Activated CD4-positive, alpha-beta T cell treated with anti-CD3 and anti-CD28 coated beads for 36 hours (primary cell): ENCODE data around the gene ABCC5. TPM values are rescaled to one million over a fixed set of nuclear protein-coding genes. Genes with fewer than 3 reads are reported as not detected.
A peak's percentile ranks its signal among the peaks of the same experiment; 100 is the strongest.

Experiments
- ATAC-seq: fragments of 200-7000 bp; cut with Tn5 transposase; one replicate; pipeline ENCODE4 v1.10.0; 2021; ENCODE audit warnings: mild to moderate bottlenecking, moderate library complexity
- CTCF ChIA-PET: fragments of 350-600 bp; sonication (Branson Sonifier 250); formaldehyde crosslinking; loops from one replicate; lab custom pipeline; 2021; ENCODE audit warnings: antibody characterized with exemption; lab: Charles Lee
- POLR2A ChIA-PET: fragments of 350-600 bp; sonication (Branson Sonifier 250); formaldehyde crosslinking; loops from one replicate; lab custom pipeline; 2021; ENCODE audit warnings: antibody characterized with exemption, inconsistent platforms; lab: Charles Lee
- DNase-seq: peaks from one replicate; pipeline ENCODE4 v3.0.0-alpha.2; 2020
- H3K27ac Mint-ChIP-seq: one replicate; pipeline ENCODE4 v1.8.0; 2021; ENCODE audit warnings: mixed read lengths
- H3K27me3 Mint-ChIP-seq: one replicate; pipeline ENCODE4 v1.8.0; 2021; ENCODE audit warnings: mixed read lengths
- H3K36me3 Mint-ChIP-seq: one replicate; pipeline ENCODE4 v1.8.0; 2021; ENCODE audit warnings: low read depth, mixed read lengths
- H3K4me1 Mint-ChIP-seq: one replicate; pipeline ENCODE4 v1.8.0; 2021; ENCODE audit warnings: mixed read lengths
- H3K4me3 Mint-ChIP-seq: one replicate; pipeline ENCODE4 v1.8.0; 2021; ENCODE audit warnings: mild to moderate bottlenecking, moderate library complexity, mixed read lengths
- H3K9me3 Mint-ChIP-seq: one replicate; pipeline ENCODE4 v1.8.0; 2021; ENCODE audit warnings: low read depth, mixed read lengths
- intact Hi-C, 2 experiments: fragments of 100-400 bp; cut with DNase I in 1 of 2; cut with micrococcal nuclease in 1 of 2; formaldehyde crosslinking; loops; one replicate each; pipeline versions ENCODE4 v1.14.2 to v1.15.1; 2022 to 2024; cut with DNase I, micrococcal nuclease
- total RNA-seq, 2 experiments: library from RNA; stranded (reverse); gene quantifications; one replicate each; pipeline ENCODE4 v1.2.3, GENCODE V29; 2021

The ABCC5 gene
- 10 to 100 TPM; 12.5 to 15.8 TPM for total RNA-seq

- Mint-ChIP-seq H3K27me3 (peaks cover 9% of the 10 kb centered on the region), H3K4me1 (peaks cover 17% of the 10 kb centered on the region), H3K36me3 (peaks cover 3% of the 10 kb centered on the region), H3K9me3 (no peaks in the 10 kb centered on the region), H3K4me3 (peak within 1 kb of the TSS; percentile 98), H3K27ac (peak within 1 kb of the TSS; percentile 85)
- CTCF ChIA-PET, result interaction anchor here (0.6 to 1.4 kb wide), 13 partner anchors 12 to 353 kb away, joined by 3 to 8 read pairs (median 4); no protein-coding TSS in a partner anchor
- POLR2A ChIA-PET, result interaction anchor here (0.5 kb wide), 1 partner anchor 328 kb away, joined by 3 read pairs; no protein-coding TSS in a partner anchor
- DNase-seq (peak; percentile 91), ATAC-seq (peak; percentile 96)
- intact Hi-C loops, result loop anchor here (1.0 to 5.0 kb wide), 10 partner anchors 113 to 1226 kb away; partner anchors contain the start of genes ABCF3 (in 1 of the 2), AP2M1 (in 1 of the 2), ATP11B (in 1 of the 2) and EEF1AKMT4 (in 1 of the 2)
Observed at GRCh38 chr3:184017672-184018423, at the start of gene ABCC5. ABCC5 (minus strand) TSS chr3:184017884; CDS start chr3:184014392, 3,492 bp downstream.

DNA sequence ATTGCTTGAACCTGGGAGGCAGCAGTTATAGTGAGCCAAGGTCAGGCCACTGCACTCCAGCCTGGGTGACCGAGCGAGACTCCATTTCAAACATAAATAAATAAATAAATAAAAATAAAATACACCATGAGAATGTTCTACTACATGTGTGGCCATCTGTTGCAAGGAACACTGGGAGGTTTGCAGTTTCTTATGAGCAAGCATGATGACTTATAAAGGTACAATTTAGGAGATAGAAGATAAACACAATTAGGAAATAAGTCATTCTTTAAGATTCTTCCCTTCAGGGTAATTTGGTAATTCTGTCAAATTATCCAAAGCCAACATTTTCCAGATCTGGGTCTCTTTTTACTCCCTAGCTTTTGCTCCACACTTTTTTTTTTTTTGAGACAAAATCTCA, 48.5 kb upstream of the ABCC5 start:
- Mint-ChIP-seq H3K4me1 (no peaks in the 10 kb centered on the region), H3K36me3 (no peaks in the 10 kb centered on the region), H3K9me3 (peaks cover 5% of the 10 kb centered on the region), H3K4me3 (no peak overlapping the region), H3K27ac (no peak overlapping the region), H3K27me3 (peaks cover 4% of the 10 kb centered on the region)
- intact Hi-C loops, result no loop called here
- CTCF ChIA-PET, result no interaction called here
- POLR2A ChIA-PET, result interaction anchor here (0.6 kb wide), 1 partner anchor 552 kb away, joined by 4 read pairs; no protein-coding TSS in a partner anchor
- ATAC-seq (no peak), DNase-seq (no peak)

- DNase-seq (no peak), ATAC-seq (no peak)
- H3K27ac Mint-ChIP-seq, result no peak overlapping the region
- no peaks in the 10 kb centered on the region for H3K36me3 Mint-ChIP-seq
- no peak overlapping the region for H3K4me3 Mint-ChIP-seq
- H3K4me1 Mint-ChIP-seq, result no peaks in the 10 kb centered on the region
- H3K27me3 Mint-ChIP-seq, result no peaks in the 10 kb centered on the region
- POLR2A ChIA-PET, result no interaction called here
- intact Hi-C loops, result no loop called here
- CTCF ChIA-PET, result no interaction called here
- H3K9me3 Mint-ChIP-seq, result no peaks in the 10 kb centered on the region
Observed at GRCh38 chr3:184062637-184063036, 45.0 kb upstream of the ABCC5 start.

DNA sequence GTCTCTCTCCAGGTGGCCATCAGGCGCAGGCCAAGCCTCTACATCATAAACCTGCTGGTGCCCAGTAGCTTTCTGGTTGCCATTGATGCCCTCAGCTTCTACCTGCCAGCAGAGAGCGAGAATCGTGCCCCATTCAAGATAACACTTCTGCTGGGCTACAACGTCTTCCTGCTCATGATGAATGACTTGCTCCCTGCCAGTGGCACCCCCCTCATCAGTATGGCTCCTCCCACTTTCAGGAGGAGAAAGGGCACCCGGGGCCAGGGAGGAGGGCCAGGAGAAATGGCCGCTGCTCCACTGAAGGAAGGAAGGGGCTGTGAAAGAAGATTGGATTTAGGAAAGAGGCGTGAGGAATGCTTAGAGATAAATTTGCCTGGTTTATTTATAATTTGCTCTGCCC, 41.7 kb upstream of the ABCC5 start:
- H3K4me1 Mint-ChIP-seq, result no peaks in the 10 kb centered on the region
- no peaks in the 10 kb centered on the region for H3K36me3 Mint-ChIP-seq
- ATAC-seq (no peak), DNase-seq (no peak)
- CTCF ChIA-PET, result no interaction called here
- no peaks in the 10 kb centered on the region for H3K27me3 Mint-ChIP-seq
- no peak overlapping the region for H3K27ac Mint-ChIP-seq
- no peak overlapping the region for H3K4me3 Mint-ChIP-seq
- no peaks in the 10 kb centered on the region for H3K9me3 Mint-ChIP-seq
- POLR2A ChIA-PET, result no interaction called here
- intact Hi-C loops, result no loop called here

- DNase-seq (no peak), ATAC-seq (no peak)
- Mint-ChIP-seq H3K9me3 (no peaks in the 10 kb centered on the region), H3K36me3 (no peaks in the 10 kb centered on the region), H3K4me3 (no peak overlapping the region), H3K4me1 (no peaks in the 10 kb centered on the region), H3K27ac (no peak overlapping the region), H3K27me3 (peaks cover 1% of the 10 kb centered on the region)
- intact Hi-C loops, result no loop called here
- ChIA-PET CTCF (interaction anchor here (0.6 kb wide), 1 partner anchor 12 kb away, joined by 3 read pairs; no protein-coding TSS in a partner anchor), POLR2A (no interaction called here)
Observed at GRCh38 chr3:184058029-184058428, 40.3 kb upstream of the ABCC5 start.

DNA sequence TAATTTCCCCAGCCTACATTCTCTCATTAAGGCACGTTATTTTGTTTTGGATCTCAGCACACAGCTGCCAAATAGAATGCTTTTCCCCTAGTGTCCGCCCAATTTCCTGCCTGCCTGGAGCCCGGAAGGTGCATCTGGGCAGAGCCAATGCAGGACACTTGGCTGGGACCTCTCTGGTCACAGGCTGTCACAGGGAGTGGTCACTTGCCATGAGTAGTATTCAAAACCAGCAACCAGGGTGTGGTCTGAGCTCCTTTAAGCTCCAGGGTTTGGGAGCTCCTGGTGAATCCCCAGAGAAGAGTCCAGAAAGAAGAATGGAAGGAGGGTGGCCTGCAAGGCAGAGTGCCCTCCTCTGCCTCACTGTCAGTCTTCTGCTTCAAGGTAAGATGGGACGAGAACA, 35.1 kb upstream of the ABCC5 start, which contains the start of gene HTR3C:
TSS of gene HTR3C (plus strand) at position 281 of the 400 bp plus-strand sequence. CDS start at position 315, 34 bp downstream.
- ChIA-PET CTCF (no interaction called here), POLR2A (no interaction called here)
- no peaks in the 10 kb centered on the region for H3K4me1 Mint-ChIP-seq
- no peak within 1 kb of the TSS for H3K27ac Mint-ChIP-seq
- no peak for DNase-seq
- H3K4me3 Mint-ChIP-seq, result no peak within 1 kb of the TSS
- intact Hi-C loops, result no loop called here
- no peaks in the 10 kb centered on the region for H3K9me3 Mint-ChIP-seq
- peaks cover 6% of the 10 kb centered on the region for H3K27me3 Mint-ChIP-seq
- no peaks in the 10 kb centered on the region for H3K36me3 Mint-ChIP-seq
- ATAC-seq, result no peak

DNA sequence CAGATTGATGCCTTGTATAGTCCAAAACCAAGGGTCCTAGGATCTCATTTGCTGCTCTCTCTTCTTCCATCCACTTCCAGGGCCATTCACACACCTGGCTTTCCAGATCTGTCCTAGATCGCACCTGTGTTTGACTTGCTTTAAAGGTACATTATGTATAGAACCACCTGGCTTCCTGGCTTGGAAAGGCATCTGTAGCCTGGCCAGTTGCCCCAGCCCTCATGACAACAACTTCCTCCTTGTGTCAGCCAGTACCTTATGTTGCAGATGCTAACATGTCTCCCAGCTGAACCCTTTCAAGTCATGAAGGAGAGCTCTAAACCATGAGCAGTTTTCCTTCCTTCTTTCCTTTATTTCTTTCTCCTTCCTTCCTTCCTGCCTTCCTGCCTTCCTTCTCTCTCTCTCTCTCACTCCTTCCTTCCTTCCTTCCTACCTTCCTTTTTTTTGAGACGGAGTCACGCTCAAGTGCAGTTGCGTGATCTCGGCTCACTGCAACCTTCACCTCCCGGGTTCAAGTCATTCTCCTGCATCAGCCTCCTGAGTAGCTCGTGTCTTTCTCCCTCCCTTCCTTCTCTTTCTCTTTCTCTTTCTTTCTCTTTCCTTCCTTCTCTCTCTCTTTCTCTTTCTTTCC, 32.6 kb upstream of the ABCC5 start:
- H3K36me3 Mint-ChIP-seq, result no peaks in the 10 kb centered on the region
- H3K4me1 Mint-ChIP-seq, result no peaks in the 10 kb centered on the region
- no peak for DNase-seq
- no peak for ATAC-seq
- no peak overlapping the region for H3K4me3 Mint-ChIP-seq
- ChIA-PET CTCF (interaction anchor here (0.6 kb wide), 2 partner anchors 284 to 604 kb away, joined by 3 to 4 read pairs; no protein-coding TSS in a partner anchor), POLR2A (no interaction called here)
- H3K27me3 Mint-ChIP-seq, result peaks cover 6% of the 10 kb centered on the region
- no peaks in the 10 kb centered on the region for H3K9me3 Mint-ChIP-seq
- intact Hi-C loops, result no loop called here
- H3K27ac Mint-ChIP-seq, result no peak overlapping the region

DNA sequence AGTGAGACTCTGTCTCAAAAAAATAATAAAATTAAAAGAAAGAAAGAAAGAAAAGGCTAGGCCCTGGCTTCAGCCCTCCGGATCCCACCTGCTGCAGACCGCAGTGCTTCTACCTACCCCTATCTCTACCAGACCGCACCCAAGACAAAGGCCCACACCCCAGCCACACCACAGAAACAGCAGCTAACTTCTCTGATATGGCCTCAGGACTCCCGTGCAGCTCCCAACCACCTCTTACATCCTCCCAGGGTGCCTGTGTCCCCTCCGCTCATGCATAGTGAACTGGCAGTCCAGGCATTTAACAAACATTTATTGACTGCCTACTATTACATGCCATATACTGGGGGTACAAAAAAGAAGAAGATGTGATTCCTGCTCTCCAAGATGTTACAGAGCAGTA, 28.3 kb upstream of the ABCC5 start:
- POLR2A ChIA-PET, result no interaction called here
- Mint-ChIP-seq H3K4me3 (no peak overlapping the region), H3K27ac (no peak overlapping the region), H3K36me3 (no peaks in the 10 kb centered on the region), H3K9me3 (no peaks in the 10 kb centered on the region), H3K27me3 (no peaks in the 10 kb centered on the region), H3K4me1 (no peaks in the 10 kb centered on the region)
- DNase-seq (no peak), ATAC-seq (no peak)
- CTCF ChIA-PET, result interaction anchor here (1.1 kb wide), 1 partner anchor 46 kb away, joined by 3 read pairs; no protein-coding TSS in a partner anchor
- intact Hi-C loops, result no loop called here

DNA sequence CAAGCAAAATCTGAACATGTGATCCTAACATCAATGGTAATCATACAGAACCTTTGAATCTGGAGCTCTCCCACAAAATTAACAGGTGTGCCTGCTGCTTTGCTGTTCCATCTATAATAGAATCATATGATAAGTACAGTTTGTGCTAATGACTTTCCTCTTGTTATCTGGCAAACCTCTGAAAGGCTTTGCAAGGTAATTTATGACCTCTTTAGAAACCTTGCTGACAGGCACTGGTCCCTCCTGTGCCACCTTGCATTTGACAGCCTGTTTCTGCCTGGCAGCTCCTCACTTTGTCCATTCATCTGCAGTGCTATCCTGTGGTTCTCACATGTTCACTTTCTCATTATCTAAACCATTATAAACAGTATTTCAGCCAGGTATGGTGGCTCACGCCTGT, 24.9 kb upstream of the ABCC5 start:
- DNase-seq (no peak), ATAC-seq (no peak)
- H3K9me3 Mint-ChIP-seq, result no peaks in the 10 kb centered on the region
- CTCF ChIA-PET, result no interaction called here
- H3K36me3 Mint-ChIP-seq, result no peaks in the 10 kb centered on the region
- POLR2A ChIA-PET, result no interaction called here
- intact Hi-C loops, result no loop called here
- no peaks in the 10 kb centered on the region for H3K27me3 Mint-ChIP-seq
- H3K4me3 Mint-ChIP-seq, result no peak overlapping the region
- no peak overlapping the region for H3K27ac Mint-ChIP-seq
- no peaks in the 10 kb centered on the region for H3K4me1 Mint-ChIP-seq

DNA sequence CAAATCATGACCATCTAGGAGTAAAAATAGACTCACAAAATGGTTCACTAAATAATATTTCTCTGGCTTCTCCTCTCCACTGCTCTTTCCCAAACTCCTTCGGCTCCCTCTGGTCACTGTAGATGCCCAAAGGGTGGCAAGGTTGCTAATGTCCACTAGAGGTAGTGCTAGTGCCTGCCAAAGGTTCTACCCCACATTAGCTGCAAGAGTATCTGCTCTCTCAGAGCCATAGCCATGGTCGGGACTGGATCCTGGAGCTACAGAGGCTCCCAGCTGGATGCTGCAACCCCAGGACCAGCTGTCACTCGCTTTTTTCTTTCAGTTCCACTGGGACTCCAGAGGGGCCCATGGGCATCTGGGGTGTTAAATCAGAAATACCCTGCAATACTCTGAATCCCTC, 22.3 kb upstream of the ABCC5 start:
- Mint-ChIP-seq H3K27me3 (no peaks in the 10 kb centered on the region), H3K36me3 (no peaks in the 10 kb centered on the region), H3K4me3 (no peak overlapping the region), H3K4me1 (no peaks in the 10 kb centered on the region), H3K27ac (no peak overlapping the region), H3K9me3 (no peaks in the 10 kb centered on the region)
- ChIA-PET POLR2A (no interaction called here), CTCF (no interaction called here)
- no peak for DNase-seq
- intact Hi-C loops, result no loop called here
- ATAC-seq, result no peak

DNA sequence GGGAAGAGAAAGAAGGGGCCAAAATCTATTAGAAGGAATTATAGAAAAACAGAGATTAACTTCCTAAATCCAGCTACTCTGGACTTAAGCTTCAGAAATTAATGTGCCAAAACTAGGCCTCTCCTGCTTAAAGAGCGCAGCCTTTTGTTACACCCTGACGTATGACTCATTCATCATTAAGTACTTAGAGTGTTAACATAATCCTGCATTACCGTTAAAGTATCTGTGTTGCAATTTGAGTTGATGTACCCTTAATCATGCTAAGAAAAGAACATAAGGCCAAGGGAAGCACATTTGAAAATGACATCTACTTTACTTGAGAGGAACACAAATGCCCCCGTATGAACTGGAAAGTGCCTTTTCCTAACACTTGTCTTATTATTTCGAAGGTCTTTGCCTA, 21.7 kb upstream of the ABCC5 start:
- intact Hi-C loops, result no loop called here
- POLR2A ChIA-PET, result no interaction called here

More for the DNA sequence above, 21.7 kb upstream of the ABCC5 start:
- CTCF ChIA-PET, result no interaction called here
- H3K4me3 Mint-ChIP-seq, result no peak overlapping the region
- no peaks in the 10 kb centered on the region for H3K4me1 Mint-ChIP-seq
- DNase-seq (no peak), ATAC-seq (no peak)
- H3K27ac Mint-ChIP-seq, result no peak overlapping the region
- H3K9me3 Mint-ChIP-seq, result no peaks in the 10 kb centered on the region
- H3K27me3 Mint-ChIP-seq, result no peaks in the 10 kb centered on the region
- no peaks in the 10 kb centered on the region for H3K36me3 Mint-ChIP-seq
